Measurements from ENCODE around the gene PDE6A.

The PDE6A gene

GRCh38 chr5:149944666-149945065 lies at the start of gene PDE6A:
PDE6A (minus strand) TSS chr5:149944793; CDS start chr5:149944673, 120 bp downstream.
- DNase-seq (ENCODE audit: low read depth) = no peak

- DNase-seq (ENCODE audit: low read depth) = no peak
These were observed 48.9 kb upstream of the PDE6A start for GRCh38 chr5:149993471-149993870.

- DNase-seq (ENCODE audit: low read depth) = no peak
These were observed 46.2 kb upstream of the PDE6A start for GRCh38 chr5:149990518-149991376.

GRCh38 chr5:149988126-149988525 lies 43.5 kb upstream of the PDE6A start:
- no peak for DNase-seq (ENCODE audit: low read depth)

- DNase-seq (ENCODE audit: low read depth) = no peak
These were observed 37.9 kb upstream of the PDE6A start for GRCh38 chr5:149982505-149982904.

- DNase-seq (ENCODE audit: low read depth) = no peak
These were observed 36.6 kb upstream of the PDE6A start for GRCh38 chr5:149981206-149981605.

GRCh38 chr5:149979896-149980295 lies 35.3 kb upstream of the PDE6A start:
- DNase-seq (ENCODE audit: low read depth) = no peak

GRCh38 chr5:149975409-149975808 lies 30.8 kb upstream of the PDE6A start:
- no peak for DNase-seq (ENCODE audit: low read depth)

GRCh38 chr5:149969181-149969930 lies 24.8 kb upstream of the PDE6A start:
- no peak for DNase-seq (ENCODE audit: low read depth)

- no peak for DNase-seq (ENCODE audit: low read depth)
These were observed 22.4 kb upstream of the PDE6A start for GRCh38 chr5:149966946-149967345.

GRCh38 chr5:149963729-149964128 lies 19.1 kb upstream of the PDE6A start:
- no peak for DNase-seq (ENCODE audit: low read depth)

- no peak for DNase-seq (ENCODE audit: low read depth)
These were observed 18.2 kb upstream of the PDE6A start for GRCh38 chr5:149962601-149963300.

GRCh38 chr5:149961957-149962409 lies 17.4 kb upstream of the PDE6A start:
- no peak for DNase-seq (ENCODE audit: low read depth)

GRCh38 chr5:149961186-149961685 lies 16.6 kb upstream of the PDE6A start:
- DNase-seq (ENCODE audit: low read depth) = no peak

- DNase-seq (ENCODE audit: low read depth) = peak; percentile 78
These were observed 15.9 kb upstream of the PDE6A start, which contains the start of gene SLC26A2 for GRCh38 chr5:149960272-149961185. SLC26A2 (plus strand) TSS chr5:149960758; CDS start chr5:149977653, 16,895 bp downstream.

- DNase-seq (ENCODE audit: low read depth) = peak; percentile 70
These were observed 15.0 kb upstream of the PDE6A start for GRCh38 chr5:149959406-149960236.

GRCh38 chr5:149957855-149958254 lies 13.3 kb upstream of the PDE6A start:
- DNase-seq (ENCODE audit: low read depth) = no peak

- no peak for DNase-seq (ENCODE audit: low read depth)
These were observed 12.1 kb upstream of the PDE6A start for GRCh38 chr5:149956685-149957084.

GRCh38 chr5:149954798-149955197 lies 10.2 kb upstream of the PDE6A start:
- DNase-seq (ENCODE audit: low read depth) = no peak
